ENCODE data around the gene ALPK3. TPM values are rescaled to one million over a fixed set of nuclear protein-coding genes. Genes with fewer than 3 reads are reported as not detected.
A peak's percentile ranks its signal among the peaks of the same experiment; 100 is the strongest.

ALPK3 gene
- total RNA-seq, 1 donor from 2014 or later: 181 TPM

DNA sequence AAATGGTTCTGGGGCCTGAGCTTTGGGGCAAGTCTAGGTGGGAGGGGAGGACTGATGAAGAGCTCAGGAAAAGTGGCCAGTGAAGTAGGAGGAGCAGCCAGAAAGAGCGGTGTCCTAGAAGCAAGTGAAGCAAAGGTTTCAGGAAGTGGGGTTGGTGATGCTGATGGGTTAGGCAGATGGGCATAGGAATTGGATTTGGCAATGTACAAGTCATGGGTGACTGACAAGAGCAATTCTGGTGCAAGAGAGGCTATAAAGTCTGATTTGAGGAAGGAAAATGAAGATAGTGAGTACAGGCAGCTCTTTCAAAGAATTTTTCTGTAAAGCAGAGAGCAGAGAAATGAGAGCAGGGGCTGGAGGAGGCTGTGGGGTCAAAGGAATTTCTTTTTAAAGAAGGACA lies 19.7 kb downstream of the ALPK3 start:
- H3K4me3 ChIP-seq: no peak overlapping the region

DNA sequence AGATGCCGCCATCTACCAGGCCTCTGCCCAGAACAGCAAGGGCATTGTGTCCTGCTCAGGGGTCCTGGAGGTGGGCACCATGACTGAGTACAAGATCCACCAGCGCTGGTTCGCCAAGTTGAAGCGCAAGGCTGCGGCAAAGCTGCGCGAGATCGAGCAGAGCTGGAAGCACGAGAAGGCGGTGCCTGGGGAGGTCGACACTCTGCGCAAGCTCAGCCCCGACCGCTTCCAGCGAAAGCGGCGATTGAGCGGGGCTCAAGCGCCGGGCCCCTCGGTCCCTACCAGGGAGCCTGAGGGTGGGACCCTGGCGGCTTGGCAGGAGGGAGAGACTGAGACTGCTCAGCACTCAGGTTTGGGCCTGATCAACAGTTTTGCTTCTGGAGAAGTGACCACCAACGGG lies 22.6 kb downstream of the ALPK3 start:
- Histone ChIP-seq H3K4me3 (no peak overlapping the region), H3K36me3 (peaks cover 8% of the 10 kb centered on the region), H3K27me3 (ENCODE audit: low read depth) (no peaks in the 10 kb centered on the region), H3K9me3 (replicated peaks) (no peaks in the 10 kb centered on the region), H3K4me1 (peaks cover 95% of the 10 kb centered on the region), H3K27ac (replicated peaks) (peak overlapping the region; percentile 95)
- no peak for DNase-seq
- TF ChIP-seq, protein P1, sequence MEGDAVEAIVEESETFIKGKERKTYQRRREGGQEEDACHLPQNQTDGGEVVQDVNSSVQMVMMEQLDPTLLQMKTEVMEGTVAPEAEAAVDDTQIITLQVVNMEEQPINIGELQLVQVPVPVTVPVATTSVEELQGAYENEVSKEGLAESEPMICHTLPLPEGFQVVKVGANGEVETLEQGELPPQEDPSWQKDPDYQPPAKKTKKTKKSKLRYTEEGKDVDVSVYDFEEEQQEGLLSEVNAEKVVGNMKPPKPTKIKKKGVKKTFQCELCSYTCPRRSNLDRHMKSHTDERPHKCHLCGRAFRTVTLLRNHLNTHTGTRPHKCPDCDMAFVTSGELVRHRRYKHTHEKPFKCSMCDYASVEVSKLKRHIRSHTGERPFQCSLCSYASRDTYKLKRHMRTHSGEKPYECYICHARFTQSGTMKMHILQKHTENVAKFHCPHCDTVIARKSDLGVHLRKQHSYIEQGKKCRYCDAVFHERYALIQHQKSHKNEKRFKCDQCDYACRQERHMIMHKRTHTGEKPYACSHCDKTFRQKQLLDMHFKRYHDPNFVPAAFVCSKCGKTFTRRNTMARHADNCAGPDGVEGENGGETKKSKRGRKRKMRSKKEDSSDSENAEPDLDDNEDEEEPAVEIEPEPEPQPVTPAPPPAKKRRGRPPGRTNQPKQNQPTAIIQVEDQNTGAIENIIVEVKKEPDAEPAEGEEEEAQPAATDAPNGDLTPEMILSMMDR (IDR thresholded peaks at IDR 0.05; ENCODE audit: borderline replicate concordance): no peak
- intact Hi-C loops (cut with micrococcal nuclease): no loop called here

More for the DNA sequence above, 19.7 kb downstream of the ALPK3 start:
- no peak for DNase-seq
- intact Hi-C loops (cut with micrococcal nuclease): no loop called here
- H3K9me3 ChIP-seq (replicated peaks): no peaks in the 10 kb centered on the region
- TF ChIP-seq, protein P1 (IDR thresholded peaks at IDR 0.05; ENCODE audit: borderline replicate concordance): no peak
- peaks cover 25% of the 10 kb centered on the region for H3K36me3 ChIP-seq
- peak overlapping the region; percentile 95 for H3K27ac ChIP-seq (replicated peaks)
- no peaks in the 10 kb centered on the region for H3K27me3 ChIP-seq (ENCODE audit: low read depth)
- H3K4me1 ChIP-seq: peaks cover 99% of the 10 kb centered on the region

DNA sequence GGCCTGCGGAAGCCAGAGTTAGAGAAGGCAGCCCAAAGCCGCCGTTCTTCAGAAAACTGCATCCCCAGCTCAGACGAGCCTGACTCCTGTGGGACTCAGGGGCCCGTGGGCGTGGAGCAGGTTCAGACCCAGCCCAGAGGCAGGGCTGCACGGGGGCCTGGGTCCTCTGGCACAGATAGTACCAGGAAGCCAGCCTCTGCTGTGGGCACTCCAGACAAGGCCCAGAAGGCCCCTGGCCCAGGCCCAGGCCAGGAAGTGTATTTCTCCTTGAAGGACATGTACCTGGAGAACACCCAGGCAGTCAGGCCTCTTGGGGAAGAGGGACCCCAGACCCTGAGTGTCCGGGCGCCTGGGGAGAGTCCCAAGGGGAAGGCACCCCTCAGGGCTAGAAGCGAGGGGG lies 23.1 kb downstream of the ALPK3 start:
- intact Hi-C loops (cut with micrococcal nuclease): no loop called here
- Histone ChIP-seq H3K4me1 (peaks cover 95% of the 10 kb centered on the region), H3K9me3 (replicated peaks) (no peaks in the 10 kb centered on the region), H3K36me3 (peaks cover 8% of the 10 kb centered on the region), H3K4me3 (no peak overlapping the region), H3K27ac (replicated peaks) (peak overlapping the region; percentile 95), H3K27me3 (ENCODE audit: low read depth) (no peaks in the 10 kb centered on the region)
- TF ChIP-seq, protein P1 (IDR thresholded peaks at IDR 0.05; ENCODE audit: borderline replicate concordance): no peak
- DNase-seq: no peak

DNA sequence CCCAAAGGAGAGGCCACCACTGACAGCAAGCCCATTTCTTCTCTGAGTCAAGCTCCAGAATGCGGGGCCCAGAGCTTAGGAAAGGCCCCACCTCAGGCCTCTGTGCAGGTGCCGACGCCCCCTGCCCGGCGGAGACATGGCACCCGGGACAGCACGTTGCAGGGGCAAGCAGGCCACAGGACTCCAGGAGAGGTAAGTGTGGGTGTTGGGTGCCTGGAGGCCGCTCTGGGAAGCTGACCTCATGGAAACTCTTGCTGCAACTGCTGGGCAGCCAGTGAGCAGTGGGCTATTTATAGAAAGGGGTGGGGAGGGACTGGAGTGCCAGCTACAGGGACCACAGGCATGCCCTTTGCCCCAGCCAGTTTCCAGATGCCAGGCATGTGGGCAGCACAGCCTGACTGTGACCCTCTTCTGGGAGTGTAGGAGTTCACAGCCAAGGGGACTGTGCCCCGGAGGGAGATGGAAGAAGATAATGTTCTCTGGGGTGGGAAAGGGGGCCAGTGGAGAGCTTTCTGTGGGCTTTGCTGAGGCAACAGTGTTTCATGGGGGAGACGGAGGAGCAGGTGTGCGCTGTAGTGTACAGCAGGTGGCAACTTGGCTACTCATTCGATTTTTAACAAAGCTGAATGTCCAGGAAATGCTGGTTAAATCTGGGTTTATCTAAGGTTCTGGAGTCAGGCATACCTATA lies 23.7 kb downstream of the ALPK3 start:
- Histone ChIP-seq H3K4me3 (peak overlapping the region; percentile 45), H3K4me1 (peaks cover 96% of the 10 kb centered on the region), H3K27me3 (ENCODE audit: low read depth) (no peaks in the 10 kb centered on the region), H3K36me3 (peaks cover 8% of the 10 kb centered on the region), H3K27ac (replicated peaks) (peak overlapping the region; percentile 95), H3K9me3 (replicated peaks) (no peaks in the 10 kb centered on the region)
- intact Hi-C loops (cut with micrococcal nuclease): no loop called here
- peak; percentile 79 for DNase-seq
- TF ChIP-seq, protein P1 (IDR thresholded peaks at IDR 0.05; ENCODE audit: borderline replicate concordance): no peak

DNA sequence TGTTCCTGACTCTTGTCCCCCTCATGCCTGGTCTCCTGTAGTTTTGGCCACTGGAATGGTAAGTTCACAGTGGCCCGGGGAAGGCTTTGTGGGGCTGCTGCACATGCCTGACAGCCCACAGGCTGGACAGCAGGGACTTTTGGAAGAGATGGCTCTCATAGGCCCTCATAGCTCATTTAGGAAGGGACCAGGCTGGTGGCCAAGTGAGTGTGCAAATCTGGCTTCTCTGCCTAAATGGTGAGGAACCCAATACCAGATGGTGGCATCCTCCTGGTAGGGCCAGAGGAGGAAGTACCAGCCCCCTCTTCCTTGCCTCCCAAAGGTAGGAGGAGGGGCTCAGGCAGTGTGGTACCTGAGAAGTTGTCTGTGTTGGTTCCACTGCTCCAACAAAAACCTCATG lies 25.6 kb downstream of the ALPK3 start:
- Histone ChIP-seq H3K9me3 (replicated peaks) (peaks cover 7% of the 10 kb centered on the region), H3K27me3 (ENCODE audit: low read depth) (no peaks in the 10 kb centered on the region), H3K4me3 (no peak overlapping the region), H3K27ac (replicated peaks) (peak overlapping the region; percentile 95), H3K36me3 (peaks cover 17% of the 10 kb centered on the region), H3K4me1 (peaks cover 79% of the 10 kb centered on the region)
- DNase-seq: no peak
- TF ChIP-seq, protein P1 (IDR thresholded peaks at IDR 0.05; ENCODE audit: borderline replicate concordance): no peak
- intact Hi-C loops (cut with micrococcal nuclease): no loop called here
